Measurements from ENCODE around the gene FBL. TPM values are rescaled to one million over a fixed set of nuclear protein-coding genes. Genes with fewer than 3 reads are reported as not detected.

The FBL gene
- total and polyA plus RNA-seq, 2 of the 4 experiments (the other 2 are of a cell fraction), result 259 to 446 TPM

DNA sequence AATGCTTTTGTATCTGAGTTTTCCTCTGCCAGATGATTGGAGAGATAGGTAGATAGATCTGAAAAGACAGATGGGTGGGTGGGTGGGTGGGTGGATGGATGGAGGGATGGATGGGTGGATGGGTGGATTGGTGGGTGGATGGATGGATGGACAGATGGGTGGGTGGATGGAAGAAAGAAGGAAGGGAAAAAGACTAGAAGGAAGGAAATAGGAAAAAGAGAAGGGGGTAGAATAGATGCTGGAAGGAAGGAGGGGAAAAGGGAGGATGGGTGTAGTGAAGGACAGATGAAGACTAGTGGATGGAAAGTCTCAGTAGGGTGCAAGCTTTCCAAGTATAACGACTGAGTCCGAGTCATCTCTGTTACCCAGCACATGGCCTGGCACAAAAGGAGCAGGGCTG lies 19.0 kb upstream of the FBL start:
- Histone ChIP-seq H3K4me2 (ENCODE audit: low read depth, low read length) (no peak overlapping the region), H3K36me3 (ENCODE audit: control insufficient read depth, insufficient read depth, low read length) (no peaks in the 10 kb centered on the region), H4K91ac (ENCODE audit: insufficient read depth, low read depth, low read length) (no peak overlapping the region), H3K9me3 (ENCODE audit: control insufficient read depth, insufficient read depth, low read length) (no peaks in the 10 kb centered on the region), H2AK5ac (ENCODE audit: low read depth, low read length) (no peak overlapping the region), H3K4me3 (ENCODE audit: insufficient read depth, low read depth, low read length) (no peak overlapping the region), H4K5ac (ENCODE audit: low read depth, low read length) (no peak overlapping the region), H3K79me1 (ENCODE audit: low read depth in 1 of 2, low read length in 2 of 2) (no peaks in the 10 kb centered on the region), H2AFZ (replicated peaks; ENCODE audit: low read length, poor library complexity) (no peak overlapping the region), H2BK5ac (ENCODE audit: low read depth, low read length, poor library complexity, severe bottlenecking) (no peak overlapping the region), H3K4ac (ENCODE audit: low read depth, low read length) (no peak overlapping the region), H2BK120ac (ENCODE audit: low read depth, low read length) (no peak overlapping the region), H3K9ac (ENCODE audit: low read depth, low read length) (no peak overlapping the region), H2BK15ac (ENCODE audit: low read depth, low read length) (no peak overlapping the region), H3K56ac (ENCODE audit: extremely low read depth, insufficient read depth, low read length) (no peak overlapping the region), H3K9me1 (ENCODE audit: insufficient read depth, low read length) (no peaks in the 10 kb centered on the region), H2AK9ac (replicated peaks; ENCODE audit: low read depth, low read length, poor library complexity) (no peak overlapping the region), H3K27me3 (ENCODE audit: control insufficient read depth, insufficient read depth, low read length) (no peaks in the 10 kb centered on the region), H3K23ac (ENCODE audit: low read depth, low read length) (no peak overlapping the region), H4K8ac (ENCODE audit: low read depth in 2 of 2, low read length in 2 of 2) (no peak overlapping the region), H4K20me1 (ENCODE audit: insufficient read depth, low read length) (no peaks in the 10 kb centered on the region), H3K4me1 (ENCODE audit: control insufficient read depth, insufficient read depth, low read length) (no peaks in the 10 kb centered on the region), H2BK20ac (ENCODE audit: low read depth, low read length) (no peak overlapping the region), H3K18ac (ENCODE audit: low read depth, low read length) (no peak overlapping the region), H3K14ac (replicated peaks; ENCODE audit: low read depth, low read length) (no peak overlapping the region), H3K27ac (ENCODE audit: insufficient read depth, low read length) (no peak overlapping the region)
- intact Hi-C loops (cut with micrococcal nuclease) (no loop called here), in situ Hi-C loops (cut with MboI; ENCODE audit: low sequenced_read_pairs) (no loop called here), dilution Hi-C loops (cut with HindIII; ENCODE audit: low sequenced_read_pairs, unreplicated experiment) (no loop called here)
- CTCF ChIA-PET, result no interaction called here
- no peak for ATAC-seq (ENCODE audit: low read depth)
- TF ChIP-seq CEBPB (IDR thresholded peaks at IDR 0.05; ENCODE audit: low read depth, low read length) (no peak), SMC3 (IDR thresholded peaks at IDR 0.05; ENCODE audit: low read depth, low read length) (no peak), POLR2A (IDR thresholded peaks at IDR 0.05; ENCODE audit: low read depth, low read length) (no peak), RFX5 (IDR thresholded peaks at IDR 0.05; ENCODE audit: low read depth, low read length) (no peak), RAD21 (IDR thresholded peaks at IDR 0.05; ENCODE audit: low read length) (no peak), FOS (IDR thresholded peaks at IDR 0.05; ENCODE audit: low read depth, low read length) (no peak)
- BruUV-seq (replicated peaks), result no TSS peak
- POLR2A ChIA-PET (ENCODE audit: unreplicated experiment), result no interaction called here
- WGBS, 2 experiments (ENCODE audit: extremely low coverage in 2 of 2, insufficient read length in 1 of 2), result no CpG with 5 or more reads among the region's 2 CpGs
- no peak for DNase-seq
